Ascending aorta (tissue), 2 donors: ENCODE results near the gene ATF6B. TPM values are rescaled to one million over a fixed set of nuclear protein-coding genes. Genes with fewer than 3 reads are reported as not detected.
A peak's percentile ranks its signal among the peaks of the same experiment; 100 is the strongest.

Experiments used
- DNase-seq, 2 donors: peaks; one replicate each; pipeline ENCODE4 v3.0.0-alpha.2; 2019; ENCODE audit warnings: low spot score in 2 of 2
- H3K27ac ChIP-seq, 2 donors: fragments of 200-600 bp; sonication (generic); one replicate each; pipeline ENCODE4 v1.5.1; 2016 to 2017; ENCODE audit warnings: mild to moderate bottlenecking in 1 of 2
- H3K27me3 ChIP-seq: fragments of 200-600 bp; sonication (generic); one replicate; pipeline ENCODE4 v1.5.1; 2017
- H3K36me3 ChIP-seq, 2 donors: fragments of 200-600 bp; sonication (generic); one replicate each; pipeline ENCODE4 v1.5.1; 2016
- H3K4me1 ChIP-seq, 2 donors: fragments of 200-600 bp; sonication (generic); one replicate each; pipeline ENCODE4 v1.5.1; 2016 to 2017; ENCODE audit warnings: mild to moderate bottlenecking in 1 of 2
- H3K4me3 ChIP-seq, 2 donors: fragments of 200-600 bp; sonication (generic); one replicate each; pipeline ENCODE4 v1.5.1; 2016 to 2017; ENCODE audit warnings: mild to moderate bottlenecking in 1 of 2
- H3K9me3 ChIP-seq, 2 donors: fragments of 200-600 bp; sonication (generic); one replicate each; pipeline ENCODE4 v1.5.1; 2016
- intact Hi-C: fragments of 100-400 bp; cut with DNase I; formaldehyde crosslinking; loops from one replicate; pipeline ENCODE4 v1.15.1; 2023
- total RNA-seq: library from RNA; depleted of rRNA; stranded (reverse); fragments of >200 nt; gene quantifications from one replicate; pipeline ENCODE4 v1.1.0, GENCODE V29; 2016
- TF ChIP-seq, protein P1 (sequence below), 3 experiments: fragments of 200-600 bp in 2 of 3; fragments of 450-650 bp in 1 of 3; sonication (generic) in 2 of 3; IDR thresholded peaks; one replicate each; pipeline ENCODE4 v1.5.1; 2016 to 2019; ENCODE audit warnings: antibody characterized with exemption in 3 of 3, mild to moderate bottlenecking in 1 of 3, moderate library complexity in 1 of 3

The ATF6B gene
- total RNA-seq, 1 donor from 2014 or later = 123 TPM

DNA sequence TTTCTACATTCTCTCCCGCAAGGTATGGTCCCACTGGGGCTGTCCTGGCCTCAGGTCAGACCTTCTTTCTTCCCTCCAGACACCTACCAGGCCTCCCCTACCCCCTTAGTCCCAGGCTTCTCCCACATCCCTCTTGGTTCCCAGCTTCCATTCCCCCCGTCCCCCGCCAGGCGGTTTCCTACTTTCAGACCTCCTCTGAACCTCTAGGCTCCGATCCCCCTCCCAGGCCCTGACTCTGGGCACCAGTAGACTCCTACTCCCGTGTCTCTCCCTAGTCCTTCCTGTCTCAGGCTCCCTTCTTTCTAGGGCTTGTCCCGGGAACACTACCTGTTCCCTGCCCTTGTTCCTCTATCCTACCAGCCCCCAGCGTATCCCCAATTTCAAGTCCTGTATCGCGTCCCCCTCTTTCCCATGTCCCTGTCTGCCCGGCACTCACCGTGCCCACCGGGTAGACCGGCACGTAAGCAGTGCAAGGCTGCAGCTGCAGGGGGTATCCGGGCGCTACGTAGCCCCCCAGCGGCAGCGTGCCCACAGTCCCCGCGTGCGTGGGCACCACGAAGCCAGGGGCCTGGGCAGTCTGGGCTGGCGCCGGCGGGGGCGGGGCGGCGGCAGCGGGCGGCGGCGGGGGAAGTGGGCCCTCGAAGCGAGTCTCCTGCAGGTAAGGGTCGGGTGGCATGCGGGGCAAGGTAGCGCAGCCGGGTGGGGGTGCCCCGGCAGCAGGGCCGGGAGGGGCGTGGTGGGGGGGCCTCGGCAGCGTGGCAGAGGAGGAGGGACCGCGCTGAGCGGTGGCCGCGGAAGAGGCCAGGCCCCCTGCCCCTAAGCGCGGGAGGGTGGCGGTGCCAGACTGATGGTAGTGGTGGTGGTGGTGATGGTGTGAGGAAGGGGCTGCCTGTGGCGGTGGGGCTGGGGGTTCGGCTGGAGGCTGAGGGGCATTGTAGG is 22.2 kb upstream of the ATF6B start:
- H3K27me3 ChIP-seq = no peaks in the 10 kb centered on the region
- H3K36me3 ChIP-seq = peaks cover 10 to 13% of the 10 kb centered on the region in 2 donors
- DNase-seq = no peak
- H3K4me1 ChIP-seq = peaks cover 12 to 21% of the 10 kb centered on the region in 2 donors
- intact Hi-C loops = loop anchor here (5.0 to 10.0 kb wide), 3 partner anchors 105 to 415 kb away; partner anchors contain the start of genes CLIC1, NELFE and SKIC2
- H3K9me3 ChIP-seq = no peaks in the 10 kb centered on the region
- peak overlapping the region; percentile 2 to 86 for H3K4me3 ChIP-seq
- TF ChIP-seq, protein P1, sequence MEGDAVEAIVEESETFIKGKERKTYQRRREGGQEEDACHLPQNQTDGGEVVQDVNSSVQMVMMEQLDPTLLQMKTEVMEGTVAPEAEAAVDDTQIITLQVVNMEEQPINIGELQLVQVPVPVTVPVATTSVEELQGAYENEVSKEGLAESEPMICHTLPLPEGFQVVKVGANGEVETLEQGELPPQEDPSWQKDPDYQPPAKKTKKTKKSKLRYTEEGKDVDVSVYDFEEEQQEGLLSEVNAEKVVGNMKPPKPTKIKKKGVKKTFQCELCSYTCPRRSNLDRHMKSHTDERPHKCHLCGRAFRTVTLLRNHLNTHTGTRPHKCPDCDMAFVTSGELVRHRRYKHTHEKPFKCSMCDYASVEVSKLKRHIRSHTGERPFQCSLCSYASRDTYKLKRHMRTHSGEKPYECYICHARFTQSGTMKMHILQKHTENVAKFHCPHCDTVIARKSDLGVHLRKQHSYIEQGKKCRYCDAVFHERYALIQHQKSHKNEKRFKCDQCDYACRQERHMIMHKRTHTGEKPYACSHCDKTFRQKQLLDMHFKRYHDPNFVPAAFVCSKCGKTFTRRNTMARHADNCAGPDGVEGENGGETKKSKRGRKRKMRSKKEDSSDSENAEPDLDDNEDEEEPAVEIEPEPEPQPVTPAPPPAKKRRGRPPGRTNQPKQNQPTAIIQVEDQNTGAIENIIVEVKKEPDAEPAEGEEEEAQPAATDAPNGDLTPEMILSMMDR (IDR thresholded peaks at IDR 0.05) = no peak
- H3K27ac ChIP-seq = peak overlapping the region in 1 of 2 donors; percentile 17

DNA sequence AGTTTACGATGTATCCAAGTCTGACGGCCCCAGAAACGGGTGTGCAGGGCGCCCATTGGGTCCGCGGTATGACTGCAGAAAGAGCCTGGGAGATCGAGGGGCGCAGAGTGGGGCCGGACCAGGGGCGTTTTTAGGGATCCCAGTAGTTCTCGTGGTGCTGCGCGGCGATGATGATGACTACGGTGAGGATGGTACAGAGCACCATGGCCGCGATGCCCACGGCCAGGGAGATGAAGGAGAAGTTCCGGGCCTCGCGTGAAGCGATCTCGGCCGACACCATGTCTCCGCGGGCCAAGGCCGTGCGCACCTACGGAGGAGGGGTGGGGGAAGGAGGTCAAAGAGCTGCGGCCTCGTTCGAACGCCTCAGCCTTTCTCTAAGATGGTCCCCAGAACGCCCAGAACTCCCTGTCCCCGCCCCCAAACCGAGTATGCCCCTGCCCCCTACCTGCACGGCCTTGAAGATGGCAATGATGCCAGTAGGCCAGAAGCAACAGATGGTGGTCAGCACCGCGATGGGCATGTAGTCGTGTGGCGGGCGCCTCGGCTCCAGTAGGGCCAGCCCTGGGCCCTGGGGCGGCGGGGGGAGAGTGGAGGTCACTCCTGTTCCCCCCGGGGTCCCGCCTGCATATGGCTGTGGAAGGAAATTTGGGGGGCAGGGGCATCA is 21.2 kb upstream of the ATF6B start:
- no peaks in the 10 kb centered on the region for H3K9me3 ChIP-seq
- H3K4me3 ChIP-seq = no peak overlapping the region
- no peak for DNase-seq
- H3K36me3 ChIP-seq = peaks cover 10 to 13% of the 10 kb centered on the region in 2 donors
- peaks cover 8 to 18% of the 10 kb centered on the region in 2 donors for H3K4me1 ChIP-seq
- TF ChIP-seq, protein P1 (IDR thresholded peaks at IDR 0.05) = no peak
- intact Hi-C loops = no loop called here
- H3K27ac ChIP-seq = no peak overlapping the region
- H3K27me3 ChIP-seq = no peaks in the 10 kb centered on the region

DNA sequence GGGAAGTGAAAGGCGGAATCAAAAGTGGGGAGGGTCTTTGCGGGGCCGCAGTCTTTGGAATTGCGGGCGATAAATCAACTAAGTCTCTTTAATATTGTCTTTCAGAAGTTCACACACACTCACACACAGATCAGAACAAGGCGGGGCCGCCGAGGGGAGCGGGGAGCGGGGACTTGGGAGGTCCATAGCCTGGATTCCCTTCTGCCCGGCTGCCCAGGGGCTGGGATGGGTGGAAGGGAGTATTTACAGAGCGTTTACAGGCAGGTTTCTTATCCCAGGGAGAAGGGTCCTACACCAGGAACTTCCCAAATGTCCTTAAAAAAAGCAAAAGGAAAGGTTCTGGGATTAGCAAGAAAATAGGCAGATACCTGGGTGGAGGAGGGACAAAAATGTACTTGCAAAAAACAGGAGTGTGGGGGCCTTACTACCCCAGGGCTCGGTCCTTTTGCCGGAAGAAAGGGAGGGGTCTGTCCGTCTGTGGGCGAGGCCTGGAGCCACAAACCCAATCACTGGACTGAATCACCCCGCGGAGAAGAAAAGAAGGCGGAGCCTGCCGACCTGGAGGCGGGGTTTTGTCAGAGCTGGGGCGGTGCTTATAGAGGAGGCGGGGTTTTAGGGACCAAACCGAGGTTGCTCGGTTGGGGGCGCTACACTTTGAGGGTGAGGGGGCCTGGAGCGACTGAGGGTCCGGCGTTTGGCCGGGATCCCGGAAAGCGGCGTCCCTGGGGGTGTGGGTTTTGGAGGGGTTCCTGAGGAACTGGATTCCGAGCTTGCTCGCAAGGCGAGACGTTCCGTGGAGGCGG is 20.4 kb upstream of the ATF6B start:
- Histone ChIP-seq H3K27ac (no peak overlapping the region), H3K36me3 (peaks cover 10 to 13% of the 10 kb centered on the region in 2 donors), H3K4me3 (no peak overlapping the region), H3K4me1 (peaks cover 8 to 18% of the 10 kb centered on the region in 2 donors), H3K27me3 (no peaks in the 10 kb centered on the region), H3K9me3 (no peaks in the 10 kb centered on the region)
- peak in 1 of 2 donors; percentile 81 for DNase-seq
- TF ChIP-seq, protein P1 (IDR thresholded peaks at IDR 0.05) = peak in 1 of 3 experiments; percentile 14
- intact Hi-C loops = no loop called here

DNA sequence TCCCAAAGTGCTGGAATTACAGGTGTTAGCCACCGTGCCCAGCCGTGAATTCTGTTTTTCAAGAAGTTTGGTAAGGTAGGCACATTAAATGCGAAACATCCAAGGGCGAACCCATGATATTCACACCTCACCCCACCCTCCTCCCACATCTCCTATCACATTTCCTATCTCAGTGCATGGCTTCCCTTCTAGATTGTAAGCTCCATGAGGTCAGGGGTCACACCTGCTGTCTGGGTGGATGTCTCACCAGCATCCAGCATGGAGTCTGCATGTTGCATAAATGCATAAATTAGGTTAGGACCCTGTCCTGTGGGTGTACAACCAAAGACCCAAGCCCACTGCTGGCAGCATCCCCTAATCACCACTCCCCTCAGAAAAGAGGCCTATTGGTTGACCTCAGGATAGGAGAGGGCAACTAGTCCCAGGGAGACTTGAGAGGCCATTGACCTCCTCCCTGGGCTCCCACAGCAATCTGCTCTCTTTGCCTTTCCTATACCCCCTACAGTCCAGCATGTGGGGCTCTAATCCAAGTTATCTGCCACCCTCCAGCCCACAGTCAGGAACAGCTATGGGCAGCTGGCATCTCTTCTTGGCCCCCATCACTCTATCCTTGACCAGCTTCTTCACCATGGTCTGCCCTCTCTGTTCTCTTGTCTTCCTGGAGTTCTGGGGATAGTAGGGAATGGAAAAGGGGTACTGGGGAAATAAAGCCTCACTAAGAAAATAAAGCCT is 19.5 kb upstream of the ATF6B start:
- H3K27ac ChIP-seq = no peak overlapping the region
- peaks cover 8 to 15% of the 10 kb centered on the region in 2 donors for H3K4me1 ChIP-seq
- intact Hi-C loops = no loop called here
- no peak for DNase-seq
- TF ChIP-seq, protein P1 (IDR thresholded peaks at IDR 0.05) = no peak
- no peaks in the 10 kb centered on the region for H3K27me3 ChIP-seq
- H3K4me3 ChIP-seq = no peak overlapping the region
- peaks cover 10 to 13% of the 10 kb centered on the region in 2 donors for H3K36me3 ChIP-seq
- H3K9me3 ChIP-seq = no peaks in the 10 kb centered on the region

DNA sequence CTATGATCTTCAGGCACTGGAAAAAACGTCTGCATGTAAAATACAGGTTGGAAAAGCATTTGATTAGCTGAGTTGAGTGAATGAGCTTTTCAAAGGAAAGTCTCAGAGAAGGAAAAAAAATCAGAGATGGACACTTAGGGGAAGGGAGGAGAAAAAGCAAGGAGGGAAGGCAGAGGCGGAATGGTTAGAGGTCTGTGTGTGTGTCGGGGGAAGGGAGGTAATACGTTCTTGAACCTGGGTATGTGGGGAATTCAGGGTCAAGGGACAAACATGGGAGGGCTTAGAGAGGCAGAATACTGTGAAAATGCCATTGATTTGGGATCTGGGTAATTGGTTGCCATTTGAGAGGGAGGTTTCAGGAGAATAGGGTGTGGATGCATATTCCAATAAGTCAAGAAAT is 18.6 kb upstream of the ATF6B start:
- intact Hi-C loops = no loop called here
- no peak overlapping the region for H3K27ac ChIP-seq

More for the DNA sequence above, 18.6 kb upstream of the ATF6B start:
- Histone ChIP-seq H3K4me1 (peaks cover 8% of the 10 kb centered on the region in 2 donors), H3K27me3 (no peaks in the 10 kb centered on the region), H3K9me3 (no peaks in the 10 kb centered on the region), H3K36me3 (peaks cover 10 to 13% of the 10 kb centered on the region in 2 donors), H3K4me3 (no peak overlapping the region)
- DNase-seq = no peak
- TF ChIP-seq, protein P1 (IDR thresholded peaks at IDR 0.05) = no peak
